Activated CD4-positive, alpha-beta T cell treated with anti-CD3 and anti-CD28 coated beads, Interleukin-2, amount 10 ng/mL, durations not matched to agents 7 days and 5 days (primary cell): ENCODE results near the gene KAT2A. TPM values are rescaled to one million over a fixed set of nuclear protein-coding genes. Genes with fewer than 3 reads are reported as not detected.
A peak's percentile ranks its signal among the peaks of the same experiment; 100 is the strongest.

Source experiments
- CTCF ChIA-PET: fragments of 350-600 bp; sonication (Branson Sonifier 250); formaldehyde crosslinking; loops from one replicate; lab custom pipeline; 2021; ENCODE audit warnings: antibody characterized with exemption; lab: Charles Lee
- POLR2A ChIA-PET: fragments of 350-600 bp; sonication (Branson Sonifier 250); formaldehyde crosslinking; loops from one replicate; lab custom pipeline; 2021; ENCODE audit warnings: antibody characterized with exemption; lab: Charles Lee
- DNase-seq: peaks from one replicate; pipeline ENCODE4 v3.0.0-alpha.2; 2020
- H3K27ac Mint-ChIP-seq: one replicate; pipeline ENCODE4 v1.8.0; 2021; ENCODE audit warnings: mild to moderate bottlenecking, moderate library complexity, mixed read lengths
- H3K27me3 Mint-ChIP-seq: one replicate; pipeline ENCODE4 v1.8.0; 2021; ENCODE audit warnings: mixed read lengths
- H3K36me3 Mint-ChIP-seq: one replicate; pipeline ENCODE4 v1.8.0; 2021; ENCODE audit warnings: low read depth, mixed read lengths
- H3K4me1 Mint-ChIP-seq: one replicate; pipeline ENCODE4 v1.8.0; 2021; ENCODE audit warnings: mixed read lengths
- H3K4me3 Mint-ChIP-seq: one replicate; pipeline ENCODE4 v1.8.0; 2021; ENCODE audit warnings: mild to moderate bottlenecking, moderate library complexity, mixed read lengths
- H3K9me3 Mint-ChIP-seq: one replicate; pipeline ENCODE4 v1.8.0; 2021; ENCODE audit warnings: mixed read lengths
- total RNA-seq, 2 experiments: library from RNA; stranded (reverse); gene quantifications; one replicate each; pipeline ENCODE4 v1.2.3, GENCODE V29; 2021

Gene KAT2A
- total RNA-seq = 10 to 100 TPM; 47.9 to 48.3 TPM

DNA sequence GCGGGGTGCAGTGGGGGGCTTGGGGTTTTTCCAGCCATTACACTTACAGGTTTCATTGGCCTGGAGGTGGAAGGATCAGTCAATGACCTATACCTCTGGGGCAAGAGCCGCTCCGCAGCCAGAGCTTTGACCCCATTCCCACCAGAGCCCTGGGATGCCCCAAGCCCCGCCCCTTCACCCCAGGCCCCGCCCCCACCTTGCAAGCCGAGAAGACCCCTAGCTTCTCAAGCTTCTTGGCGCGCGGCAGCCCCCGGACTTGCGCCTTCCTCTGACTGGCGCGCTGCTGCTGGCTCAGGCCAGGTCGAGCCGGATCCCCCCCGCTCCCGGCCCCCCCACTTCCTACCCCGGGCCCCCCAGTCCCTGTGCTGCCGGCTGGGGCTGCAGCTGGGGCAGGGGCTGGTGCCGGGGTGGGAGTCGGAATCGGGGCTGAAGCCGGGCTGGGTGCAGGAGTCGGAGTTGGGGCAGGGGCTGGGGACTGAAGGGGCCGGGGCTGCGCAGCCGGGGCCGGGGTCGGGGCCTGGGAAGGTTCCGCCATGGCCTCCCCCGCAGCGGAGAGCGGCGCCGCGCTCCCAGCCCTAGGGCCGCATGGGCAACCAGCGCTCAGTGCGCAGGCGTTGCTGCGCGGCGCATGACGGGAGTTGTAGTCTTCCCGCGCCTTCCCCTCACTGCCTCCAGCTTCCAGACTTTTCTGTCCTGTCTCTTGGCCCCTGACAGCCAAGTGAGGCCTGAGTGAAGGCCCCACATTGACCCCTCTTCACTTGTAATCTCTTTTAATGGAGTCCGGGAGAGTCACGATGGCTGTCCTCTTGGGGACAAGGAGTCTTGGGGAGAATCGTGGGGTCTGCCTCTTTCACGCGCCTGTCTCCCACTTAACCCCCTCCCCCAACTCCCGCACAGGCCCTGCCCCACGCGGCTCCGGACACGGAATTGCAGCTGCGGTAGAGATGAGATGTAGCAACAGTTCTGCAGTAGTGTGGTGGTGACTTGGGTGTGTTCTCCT is at the start of gene KAT2A:
Gene KAT2A, minus strand, starts transcription at position 598 of the 1,000 bp plus-strand sequence. Its CDS starts 63 bp downstream, at position 535.
- peak within 1 kb of the TSS; percentile 73 for H3K27ac Mint-ChIP-seq
- CTCF ChIA-PET = interaction anchor here (0.6 to 4.2 kb wide), 5 partner anchors 9 to 104 kb away, joined by 3 to 16 read pairs (median 3); partner anchors contain the start of gene DNAJC7

DNA sequence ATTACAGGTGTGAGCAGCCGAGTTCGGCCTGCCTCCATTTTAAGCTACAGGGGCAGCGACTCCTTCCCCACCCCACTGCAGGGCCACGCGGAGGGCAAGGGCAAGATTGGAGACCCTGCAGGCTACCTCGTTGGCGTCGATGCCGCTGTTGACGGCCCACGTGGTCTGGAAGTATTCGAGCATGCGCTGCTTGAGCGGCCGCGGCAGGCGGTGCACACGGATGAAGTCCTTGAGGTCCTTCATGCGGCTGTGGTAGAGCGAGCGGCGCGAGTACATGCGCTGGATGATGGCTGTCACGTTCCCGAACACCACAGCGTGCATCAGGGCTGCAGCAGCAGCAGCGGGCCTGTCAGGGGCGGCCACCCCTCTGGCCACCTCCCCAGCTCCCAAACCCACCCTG is 48.2 kb upstream of the KAT2A start:
- H3K4me3 Mint-ChIP-seq = no peak overlapping the region
- no peaks in the 10 kb centered on the region for H3K27me3 Mint-ChIP-seq
- DNase-seq = no peak
- H3K36me3 Mint-ChIP-seq = no peaks in the 10 kb centered on the region
- no peak overlapping the region for H3K27ac Mint-ChIP-seq
- peaks cover 2% of the 10 kb centered on the region for H3K4me1 Mint-ChIP-seq
- CTCF ChIA-PET = interaction anchor here (3.6 kb wide), 1 partner anchor 11 kb away, joined by 28 read pairs; the partner anchor contains the start of gene KCNH4
- H3K9me3 Mint-ChIP-seq = no peaks in the 10 kb centered on the region
- POLR2A ChIA-PET = no interaction called here

More for the DNA sequence above, at the start of gene KAT2A:
- peak; percentile 75 for DNase-seq
- H3K4me1 Mint-ChIP-seq = peaks cover 31% of the 10 kb centered on the region
- peaks cover 24% of the 10 kb centered on the region for H3K36me3 Mint-ChIP-seq
- POLR2A ChIA-PET = interaction anchor here (0.6 kb wide), 1 partner anchor 11 kb away, joined by 6 read pairs; no protein-coding TSS in a partner anchor
- peak within 1 kb of the TSS; percentile 67 for H3K4me3 Mint-ChIP-seq
- no peaks in the 10 kb centered on the region for H3K9me3 Mint-ChIP-seq
- no peaks in the 10 kb centered on the region for H3K27me3 Mint-ChIP-seq

DNA sequence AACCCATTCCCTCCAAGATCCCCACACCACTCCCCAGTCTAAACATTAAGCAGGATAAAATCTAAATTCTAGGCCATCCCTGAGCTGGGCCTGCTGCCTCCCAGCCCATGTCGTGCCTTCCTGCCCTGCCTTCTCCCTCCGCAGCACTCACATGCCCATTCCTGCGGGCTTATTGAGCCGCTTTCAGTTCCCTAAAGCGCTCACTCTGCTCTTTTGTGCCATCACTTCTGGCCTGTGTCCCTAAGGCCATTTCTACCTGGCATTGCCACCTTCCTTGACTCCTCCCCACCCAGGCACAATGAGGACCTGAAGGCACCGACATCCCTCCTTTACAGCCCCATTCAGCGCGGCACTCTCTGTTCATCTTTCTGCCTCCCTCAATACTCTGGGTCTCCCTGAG is 46.6 kb upstream of the KAT2A start:
- Mint-ChIP-seq H3K27me3 (no peaks in the 10 kb centered on the region), H3K4me1 (no peaks in the 10 kb centered on the region), H3K9me3 (no peaks in the 10 kb centered on the region), H3K4me3 (no peak overlapping the region), H3K27ac (no peak overlapping the region), H3K36me3 (no peaks in the 10 kb centered on the region)
- DNase-seq = no peak
- POLR2A ChIA-PET = no interaction called here
- CTCF ChIA-PET = interaction anchor here (0.5 to 3.6 kb wide), 4 partner anchors 13 to 160 kb away, joined by 3 to 28 read pairs (median 3); partner anchors contain the start of gene KCNH4

DNA sequence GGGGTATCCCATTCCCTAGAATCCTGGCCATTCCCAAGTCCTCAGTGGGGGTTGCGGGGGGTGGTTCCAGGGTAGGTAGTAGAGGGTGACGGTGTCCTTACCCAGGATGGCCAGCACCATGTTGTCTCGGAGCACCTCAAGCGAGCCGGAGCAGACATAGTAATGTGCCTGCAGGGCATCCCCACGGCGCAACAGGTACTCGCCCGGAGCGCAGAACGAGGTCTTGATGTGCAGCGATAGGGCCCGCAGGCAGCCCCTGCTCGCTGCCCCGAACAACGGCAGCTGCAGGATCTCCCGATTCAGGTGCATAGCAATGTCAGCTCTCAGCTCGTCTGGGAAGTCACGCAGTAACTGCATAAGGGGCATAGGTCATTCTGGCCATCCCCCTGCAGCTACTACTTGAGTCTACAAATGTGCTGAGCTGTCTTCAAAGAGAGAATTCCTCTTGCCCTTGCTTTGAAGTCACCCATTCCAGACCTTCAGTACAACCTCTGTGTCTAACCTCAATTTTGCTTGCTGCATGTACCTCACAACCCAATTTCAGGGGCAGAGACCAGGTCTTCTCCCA is 45.1 kb upstream of the KAT2A start:
- Mint-ChIP-seq H3K9me3 (no peaks in the 10 kb centered on the region), H3K36me3 (no peaks in the 10 kb centered on the region), H3K4me3 (no peak overlapping the region), H3K4me1 (no peaks in the 10 kb centered on the region), H3K27me3 (no peaks in the 10 kb centered on the region), H3K27ac (no peak overlapping the region)
- ChIA-PET POLR2A (no interaction called here), CTCF (interaction anchor here (3.6 kb wide), 1 partner anchor 14 kb away, joined by 28 read pairs; the partner anchor contains the start of gene KCNH4)
- DNase-seq = no peak

DNA sequence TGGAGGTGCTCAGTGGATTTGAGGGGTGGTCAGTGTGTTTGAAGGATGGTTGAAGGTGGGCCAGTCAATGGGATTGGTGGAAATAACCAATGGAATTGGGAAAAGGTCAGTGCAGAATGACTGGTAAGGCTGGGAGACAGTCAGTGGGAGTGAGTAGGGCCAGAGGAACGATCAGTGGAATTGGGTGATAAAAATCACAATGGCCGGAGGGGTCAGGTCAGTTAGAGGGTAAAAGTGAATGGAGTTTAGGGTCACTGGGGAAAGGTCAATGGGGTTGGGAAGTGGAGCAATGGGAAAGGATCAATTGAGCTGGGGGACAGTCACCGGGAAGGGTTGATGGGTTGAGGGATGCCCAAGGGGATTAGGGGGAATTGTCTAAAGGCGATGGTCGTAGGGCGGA is 44.6 kb upstream of the KAT2A start:
- Mint-ChIP-seq H3K9me3 (no peaks in the 10 kb centered on the region), H3K36me3 (no peaks in the 10 kb centered on the region), H3K4me1 (no peaks in the 10 kb centered on the region), H3K4me3 (no peak overlapping the region), H3K27me3 (no peaks in the 10 kb centered on the region), H3K27ac (no peak overlapping the region)
- POLR2A ChIA-PET = no interaction called here
- CTCF ChIA-PET = interaction anchor here (0.6 kb wide), 1 partner anchor 372 kb away, joined by 3 read pairs; no protein-coding TSS in a partner anchor
- no peak for DNase-seq

DNA sequence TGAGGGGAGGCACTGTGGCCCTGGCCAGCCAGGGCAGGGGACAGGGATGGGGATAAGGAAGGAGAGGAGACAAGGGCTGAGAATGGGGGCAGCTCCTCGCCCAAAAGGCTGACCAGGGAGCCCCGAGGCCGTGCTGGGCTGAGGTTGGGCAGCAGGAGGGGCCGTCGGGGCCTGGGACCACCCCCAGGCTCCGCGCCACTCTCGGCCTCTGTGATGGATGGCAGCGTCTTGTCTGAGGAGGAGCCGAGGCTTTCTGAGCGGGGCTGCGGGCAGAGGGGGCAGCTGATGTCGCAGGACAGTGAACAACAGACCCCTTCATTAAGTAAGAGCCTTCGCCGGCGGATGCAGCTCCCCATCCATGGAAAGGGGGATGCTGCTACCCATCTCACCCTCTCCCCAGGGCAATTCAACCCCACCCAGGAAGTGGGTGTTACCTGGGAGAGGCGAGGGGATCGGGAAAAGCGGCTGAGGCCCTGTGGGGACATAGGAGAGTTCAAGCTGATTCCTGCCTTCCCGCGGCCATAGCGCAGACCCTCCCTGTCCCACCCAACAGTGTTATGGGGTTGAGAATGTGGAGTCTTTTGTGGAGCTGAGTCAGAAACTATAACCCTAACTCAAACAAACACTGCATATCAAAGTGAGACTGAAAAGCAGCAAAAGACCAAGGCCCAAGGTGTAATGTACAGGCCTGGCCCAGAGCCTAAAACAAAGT is 42.7 kb upstream of the KAT2A start:
- H3K4me3 Mint-ChIP-seq = no peak overlapping the region
- no peaks in the 10 kb centered on the region for H3K36me3 Mint-ChIP-seq
- H3K9me3 Mint-ChIP-seq = no peaks in the 10 kb centered on the region
- ChIA-PET POLR2A (no interaction called here), CTCF (interaction anchor here (0.7 to 1.6 kb wide), 2 partner anchors 25 to 114 kb away, joined by 3 to 4 read pairs; no protein-coding TSS in a partner anchor)
- no peak for DNase-seq
- H3K27ac Mint-ChIP-seq = no peak overlapping the region
- no peaks in the 10 kb centered on the region for H3K27me3 Mint-ChIP-seq
- H3K4me1 Mint-ChIP-seq = no peaks in the 10 kb centered on the region

DNA sequence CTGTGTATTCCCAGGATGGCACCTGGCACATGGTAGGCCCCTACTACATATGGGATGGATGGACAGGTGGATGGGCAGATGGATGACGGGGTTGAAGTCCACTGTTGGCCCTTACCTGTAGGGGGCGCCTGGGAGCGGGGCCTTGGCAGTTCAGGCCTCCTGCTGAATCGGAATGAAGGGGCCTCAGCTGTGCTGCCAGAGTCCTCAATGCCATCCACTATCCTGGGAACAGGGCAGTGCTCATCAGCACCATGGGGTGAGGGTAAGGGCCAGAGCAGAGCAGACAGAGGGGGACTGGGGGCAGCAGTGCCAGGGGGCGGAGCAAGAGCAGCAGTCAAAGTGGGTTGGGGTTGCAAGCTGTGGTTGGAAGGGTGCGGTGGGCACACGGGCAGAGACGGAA is 41.9 kb upstream of the KAT2A start:
- Mint-ChIP-seq H3K36me3 (no peaks in the 10 kb centered on the region), H3K4me1 (no peaks in the 10 kb centered on the region)

DNA sequence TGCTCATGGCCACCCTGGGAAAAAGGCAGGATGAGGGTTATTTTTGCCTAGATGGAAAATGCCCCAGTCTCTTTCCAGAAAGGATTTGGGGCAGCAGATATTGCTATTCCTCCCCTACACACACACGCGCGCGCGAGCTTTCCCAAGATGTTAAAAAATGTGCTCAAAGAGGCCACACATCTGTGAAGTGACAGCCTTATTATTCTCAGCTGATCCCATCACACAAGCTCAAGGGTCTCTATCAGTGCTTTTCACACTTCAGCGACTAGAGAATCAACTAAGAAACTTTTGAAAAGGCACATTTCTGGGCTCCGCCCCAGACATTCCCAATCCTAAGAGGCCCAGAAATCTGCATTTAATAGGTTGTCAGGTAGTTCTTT is 39.4 kb upstream of the KAT2A start:
- Mint-ChIP-seq H3K27ac (no peak overlapping the region), H3K4me1 (peaks cover 6% of the 10 kb centered on the region), H3K27me3 (no peaks in the 10 kb centered on the region), H3K4me3 (no peak overlapping the region), H3K9me3 (peaks cover 2% of the 10 kb centered on the region), H3K36me3 (peaks cover 3% of the 10 kb centered on the region)
- no peak for DNase-seq
- POLR2A ChIA-PET = no interaction called here
- CTCF ChIA-PET = interaction anchor here (1.0 kb wide), 1 partner anchor 33 kb away, joined by 3 read pairs; the partner anchor contains the start of gene GHDC

More for the DNA sequence above, 41.9 kb upstream of the KAT2A start:
- Mint-ChIP-seq H3K27ac (no peak overlapping the region), H3K4me3 (no peak overlapping the region), H3K9me3 (no peaks in the 10 kb centered on the region), H3K27me3 (no peaks in the 10 kb centered on the region)
- DNase-seq = peak; percentile 41
- CTCF ChIA-PET = interaction anchor here (0.7 to 1.6 kb wide), 2 partner anchors 25 to 114 kb away, joined by 3 to 4 read pairs; no protein-coding TSS in a partner anchor
- POLR2A ChIA-PET = no interaction called here

DNA sequence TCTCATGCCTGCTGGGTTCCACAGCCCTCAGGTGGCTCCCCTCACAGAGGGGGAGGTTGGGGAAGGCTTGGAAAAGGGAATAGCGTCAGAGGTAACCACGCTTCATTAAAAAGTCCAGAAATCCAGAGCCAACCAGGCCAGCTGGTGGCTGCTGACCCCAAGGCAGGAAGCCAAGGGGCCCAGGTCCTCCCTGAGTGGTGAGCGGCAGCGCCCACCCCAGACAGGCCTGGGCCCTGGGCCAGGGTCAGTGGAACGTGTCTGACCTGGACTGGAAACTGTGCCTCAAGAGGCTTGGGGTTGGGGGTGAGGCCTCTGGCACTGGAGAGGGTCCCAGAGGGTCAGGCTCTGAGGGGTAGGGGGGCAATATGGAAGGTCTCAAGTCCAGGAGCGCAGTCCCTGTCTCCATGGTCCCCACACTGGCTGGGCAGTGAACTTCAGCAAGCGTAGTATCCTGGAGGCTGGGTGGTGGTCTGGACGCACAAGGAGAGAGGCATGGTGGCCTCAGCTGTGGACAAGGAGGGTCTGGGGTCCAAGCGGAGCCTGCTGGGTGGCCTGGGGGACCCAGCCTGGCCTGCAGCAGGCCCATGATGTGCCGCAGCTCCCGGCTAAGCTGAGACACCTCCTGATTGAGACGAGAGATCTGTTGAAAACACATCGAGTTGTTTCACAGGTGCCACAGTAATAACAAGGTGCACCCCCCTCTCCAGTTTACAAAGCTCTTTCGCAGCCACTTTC is 38.8 kb upstream of the KAT2A start:
- peaks cover 3% of the 10 kb centered on the region for H3K36me3 Mint-ChIP-seq
- H3K4me1 Mint-ChIP-seq = peaks cover 12% of the 10 kb centered on the region
- no peak for DNase-seq
- peaks cover 2% of the 10 kb centered on the region for H3K9me3 Mint-ChIP-seq
- no peak overlapping the region for H3K27ac Mint-ChIP-seq
- H3K4me3 Mint-ChIP-seq = no peak overlapping the region
- H3K27me3 Mint-ChIP-seq = no peaks in the 10 kb centered on the region
- ChIA-PET POLR2A (interaction anchor here (0.7 kb wide), 1 partner anchor 128 kb away, joined by 3 read pairs; the partner anchor contains the start of gene STAT5A), CTCF (interaction anchor here (0.9 to 1.0 kb wide), 2 partner anchors 23 to 34 kb away, joined by 3 read pairs; partner anchors contain the start of gene GHDC)

DNA sequence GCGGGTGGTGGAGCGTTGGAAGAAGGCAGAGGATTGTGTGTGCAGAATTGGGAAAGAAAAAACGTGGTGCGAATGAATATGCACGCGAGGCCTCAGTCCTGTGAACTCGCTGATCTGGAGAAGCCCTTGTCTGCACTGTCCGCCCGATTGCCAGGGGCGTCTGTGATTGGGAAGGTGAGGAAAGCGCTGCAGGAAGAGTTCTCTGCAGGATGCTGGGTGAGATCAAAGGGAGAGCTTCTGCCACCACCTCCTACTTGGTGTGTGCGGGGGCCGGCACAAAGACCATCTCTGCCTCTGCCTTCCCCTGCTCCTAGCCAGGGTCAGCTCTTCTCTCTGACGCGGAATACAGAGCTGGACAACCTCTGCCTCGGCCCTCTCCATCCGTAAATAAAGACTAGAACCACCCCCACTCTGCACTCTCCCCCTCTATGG is 34.5 kb upstream of the KAT2A start:
- ChIA-PET CTCF (interaction anchor here (1.0 to 1.7 kb wide), 4 partner anchors 20 to 28 kb away, joined by 3 to 5 read pairs (median 4); partner anchors contain the start of gene KCNH4), POLR2A (no interaction called here)
- Mint-ChIP-seq H3K4me3 (peak overlapping the region; percentile 90), H3K27me3 (no peaks in the 10 kb centered on the region), H3K4me1 (peaks cover 45% of the 10 kb centered on the region), H3K27ac (peak overlapping the region; percentile 89), H3K9me3 (peaks cover 2% of the 10 kb centered on the region), H3K36me3 (peaks cover 19% of the 10 kb centered on the region)
- DNase-seq = no peak
